K562 (cell line): ENCODE results near the gene CSMD2. TPM values are rescaled to one million over a fixed set of nuclear protein-coding genes. Genes with fewer than 3 reads are reported as not detected.

Experiments
- ATAC-seq: fragments of 200-7000 bp; cut with Tn5 transposase; 3 replicates; pipeline ENCODE4 v1.9.1; 2020; ENCODE audit warnings: moderate library complexity
- BruUV-seq: library from RNA; stranded (reverse); fragments of 400-500 nt; replicated peaks from 2 replicates; lab custom pipeline; 2021; lab: Mats Ljungman, UMichigan
- CTCF ChIA-PET: fragments of 300-600 bp; formaldehyde crosslinking; extraction: SDS; loops from one replicate; lab custom pipeline; 2021; ENCODE audit warnings: low intra/inter-chr PET ratio; lab: Yijun Ruan, JAX
- POLR2A ChIA-PET: fragments of 300-600, 350-650 bp; sonication (Branson Sonifier 250); formaldehyde crosslinking; extraction: SDS; loops from one replicate; lab custom pipeline; 2021; ENCODE audit warnings: antibody characterized with exemption, inconsistent platforms; lab: Yijun Ruan, JAX
- DNase-seq, 4 experiments: peaks; one replicate each; pipeline versions ENCODE4 v3.0.0 to v3.0.0-alpha.2; 2011 to 2018; ENCODE audit warnings: low spot score in 3 of 4, mixed read lengths in 3 of 4; ENCODE audit errors: extremely low read depth in 1 of 4
- FAIRE-seq: peaks from 2 replicates; lab custom pipeline; 2011; peaks lifted over from hg19 to GRCh38; lab: Jason Lieb, UNC
- H2AFZ ChIP-seq: 2 replicates; pipeline ENCODE4 v1.6.0; 2011; ENCODE audit warnings: low read depth, low read length, control low read depth, inconsistent platforms
- H3K27ac ChIP-seq: fragments of 200-600 bp; 3 replicates; pipeline ENCODE4 v1.8.0; 2011; ENCODE audit warnings: low read depth, mild to moderate bottlenecking, control low read depth, inconsistent platforms, low read length, moderate library complexity, mixed read lengths; ENCODE audit errors: extremely low read depth
- H3K27me3 ChIP-seq, 2 experiments: fragments of 300-600 bp in 1 of 2; 2 replicates in 1 of 2; 3 replicates in 1 of 2; pipeline versions ENCODE4 v1.6.0 to v1.8.0; 2011; ENCODE audit warnings: inconsistent platforms in 2 of 2, low read length in 2 of 2, mild to moderate bottlenecking in 1 of 2, mixed read lengths in 1 of 2, moderate library complexity in 1 of 2; ENCODE audit not compliant: control insufficient read depth in 2 of 2, insufficient read depth in 2 of 2
- H3K36me3 ChIP-seq: fragments of 300-600 bp; 3 replicates; pipeline ENCODE4 v1.8.0; 2011; ENCODE audit warnings: mild to moderate bottlenecking, low read length, inconsistent platforms; ENCODE audit not compliant: control insufficient read depth, insufficient read depth
- H3K4me1 ChIP-seq, 2 experiments: fragments of 200-600 bp in 1 of 2; replicated peaks in 1 of 2; 2 replicates in 1 of 2; 3 replicates in 1 of 2; pipeline versions ENCODE4 v1.5.1 to v1.8.0; 2011; ENCODE audit warnings: inconsistent platforms in 2 of 2, low read length in 2 of 2, mild to moderate bottlenecking in 1 of 2, mixed read lengths in 1 of 2, moderate library complexity in 1 of 2; ENCODE audit not compliant: control insufficient read depth in 2 of 2, insufficient read depth in 2 of 2
- H3K4me2 ChIP-seq: 2 replicates; pipeline ENCODE4 v1.6.1; 2011; ENCODE audit warnings: low read length, control low read depth, inconsistent platforms, mixed read lengths; ENCODE audit not compliant: insufficient read depth
- H3K4me3 ChIP-seq: fragments of 200-600 bp; sonication (generic), shearing (Covaris generic); 2 replicates; pipeline ENCODE4 v1.5.1; 2016; ENCODE audit warnings: control low read depth, inconsistent platforms
- H3K79me2 ChIP-seq: fragments of 200-600 bp; 3 replicates; pipeline ENCODE4 v1.8.0; 2011; ENCODE audit warnings: low read length, inconsistent platforms; ENCODE audit not compliant: control insufficient read depth, insufficient read depth
- H3K9ac ChIP-seq, 2 experiments: 2 replicates each; pipeline versions ENCODE4 v1.6.0 to v1.6.1; 2011; ENCODE audit warnings: low read depth in 2 of 2, low read length in 2 of 2, control low read depth in 1 of 2, inconsistent platforms in 1 of 2, mild to moderate bottlenecking in 1 of 2, mixed read lengths in 1 of 2; ENCODE audit not compliant: insufficient read depth in 1 of 2
- H3K9me1 ChIP-seq: one replicate; pipeline ENCODE4 v1.6.0; 2011; ENCODE audit warnings: inconsistent platforms, mild to moderate bottlenecking, low read length, moderate library complexity; ENCODE audit not compliant: control insufficient read depth, insufficient read depth
- H3K9me3 ChIP-seq: replicated peaks from 2 replicates; pipeline ENCODE4 v1.5.1; 2011; ENCODE audit warnings: low read depth, low read length, inconsistent platforms; ENCODE audit not compliant: control insufficient read depth, insufficient read depth
- H4K20me1 ChIP-seq: replicated peaks from 2 replicates; pipeline ENCODE4 v1.6.1; 2011; ENCODE audit warnings: low read length, inconsistent platforms, mixed read lengths; ENCODE audit not compliant: control insufficient read depth, insufficient read depth
- ATF4 ChIP-seq: fragments of 450-650 bp; formaldehyde crosslinking; IDR thresholded peaks from 2 replicates; pipeline ENCODE4 v1.4.0; 2022; ENCODE audit warnings: mild to moderate bottlenecking, moderate library complexity
- BRCA1 ChIP-seq, 2 experiments: fragments of 450-650 bp in 1 of 2; sonication (generic) in 1 of 2; formaldehyde crosslinking in 1 of 2; IDR thresholded peaks; 2 replicates each; pipeline versions ENCODE4 v1.5.0 to v1.6.1; 2017 to 2020; ENCODE audit warnings: mild to moderate bottlenecking in 1 of 2, missing genetic modification reagents in 1 of 2
- ESRRA ChIP-seq: fragments of 450-650 bp; IDR thresholded peaks from 2 replicates; pipeline ENCODE4 v1.6.1; 2014; ENCODE audit warnings: low read depth, mild to moderate bottlenecking, moderate library complexity, borderline replicate concordance
- HDAC6 ChIP-seq: IDR thresholded peaks from 2 replicates; pipeline ENCODE4 v1.6.1; 2012; ENCODE audit warnings: low read depth, mild to moderate bottlenecking, control low read depth, inconsistent platforms, low read length, moderate library complexity
- KLF6 ChIP-seq: fragments of 250-450 bp; sonication (Bioruptor Pico); IDR thresholded peaks from 2 replicates; pipeline ENCODE4 v1.4.0; 2020; ENCODE audit warnings: mild to moderate bottlenecking, moderate library complexity, borderline replicate concordance
- MIER1 ChIP-seq: fragments of 450-650 bp; IDR thresholded peaks from 2 replicates; pipeline ENCODE4 v1.6.1; 2016; ENCODE audit warnings: antibody characterized with exemption, mild to moderate bottlenecking, low read depth
- SMAD4 ChIP-seq: fragments of 250-450 bp; sonication (Bioruptor Pico); conservative IDR thresholded peaks from 2 replicates; pipeline ENCODE4 v1.8.0; 2021; ENCODE audit warnings: inconsistent platforms, mild to moderate bottlenecking, moderate library complexity
- SMARCB1 ChIP-seq: IDR thresholded peaks from 2 replicates; pipeline ENCODE4 v1.6.1; 2011; ENCODE audit warnings: improper control_type of control experiment, low read depth; ENCODE audit not compliant: insufficient read length
- TFE3 ChIP-seq: fragments of 450-650 bp; formaldehyde crosslinking; IDR thresholded peaks from 2 replicates; pipeline ENCODE4 v1.4.0; 2020; ENCODE audit warnings: mild to moderate bottlenecking, mixed read lengths
- ZBTB49 ChIP-seq: sonication (generic); formaldehyde crosslinking; IDR thresholded peaks from 2 replicates; pipeline ENCODE4 v1.8.0; 2022; ENCODE audit warnings: missing genetic modification reagents, mild to moderate bottlenecking, borderline replicate concordance
- ZFP30 ChIP-seq: fragments of 250-450 bp; sonication (Bioruptor Pico); IDR thresholded peaks from 2 replicates; pipeline ENCODE4 v1.8.0; 2022; ENCODE audit warnings: moderate library complexity, mild to moderate bottlenecking, inconsistent platforms, borderline replicate concordance
- ZNF146 ChIP-seq: IDR thresholded peaks from one replicate; pipeline ENCODE4 v1.6.1; 2018; ENCODE audit warnings: missing compliant biosample characterization; ENCODE audit not compliant: unreplicated experiment
- ZNF277 ChIP-seq: fragments of 250-450 bp; sonication (Bioruptor Pico); IDR thresholded peaks from 2 replicates; pipeline ENCODE4 v1.8.0; 2022; ENCODE audit warnings: inconsistent platforms, mild to moderate bottlenecking, moderate library complexity, borderline replicate concordance
- ZNF696 ChIP-seq: fragments of 250-450 bp; sonication (Bioruptor Pico); conservative IDR thresholded peaks from 2 replicates; pipeline ENCODE4 v1.4.0; 2020; ENCODE audit warnings: mild to moderate bottlenecking, moderate library complexity
- ZNF77 ChIP-seq: fragments of 250-450 bp; sonication (Bioruptor Pico); IDR thresholded peaks from 2 replicates; pipeline ENCODE4 v1.5.0; 2020
- WGBS: fragments of 100-300 bp; shearing (Covaris generic); methylation state at CpG from one replicate; pipeline ENCODE4 v1.1.6; 2016; ENCODE audit warnings: low coverage, mixed read lengths; ENCODE audit not compliant: insufficient coverage; ENCODE audit errors: missing lambda C conversion rate; 5-methylcytosine and 5-hydroxymethylcytosine counted together
- in situ Hi-C: fragments of 300-500 bp; cut with MboI; formaldehyde crosslinking; loops from 4 replicates; pipeline ENCODE4 v1.15.0; 2018; ENCODE audit warnings: inconsistent platforms, mixed read lengths
- intact Hi-C: fragments of 100-400 bp; cut with micrococcal nuclease; formaldehyde crosslinking; loops from 2 replicates; pipeline ENCODE4 v1.14.2; 2022
- polyA plus RNA-seq, 8 experiments: library from polyadenylated mRNA; depleted of rRNA in 4 of 8; stranded (reverse) in 5 of 8; unstranded in 3 of 8; fragments of >200 nt; fragmentation: Nextera tagmentation in 2 of 8; fragmentation: Illumina TruSeq in 1 of 8; extraction: Ambion mirVana in 2 of 8; extraction: Trizol in 1 of 8; gene quantifications; 2 replicates each; pipeline versions ENCODE4 v1.2.1 to v1.2.3, GENCODE V29; 2011 to 2014; ENCODE audit warnings: inconsistent platforms in 1 of 8, missing spikeins in 1 of 8
- total RNA-seq, 7 experiments: library from RNA; depleted of rRNA in 6 of 7; stranded (reverse); fragments of >200 nt in 6 of 7; fragmentation: Illumina TruSeq in 2 of 7; extraction: Trizol in 2 of 7; gene quantifications; 2 replicates each; pipeline versions ENCODE4 v1.2.1 to v1.2.3, GENCODE V29; 2011 to 2021; ENCODE audit warnings: low replicate concordance in 1 of 7

Gene CSMD2
- total and polyA plus RNA-seq, 9 of the 15 experiments (the other 6 are each of a cell fraction or from before 2014, with no cell fraction given) = not detected

- Histone ChIP-seq H3K36me3 (no peaks in the 10 kb centered on the region), H3K9ac (no peak overlapping the region), H2AFZ (no peak overlapping the region), H3K79me2 (no peaks in the 10 kb centered on the region), H3K9me1 (no peaks in the 10 kb centered on the region), H4K20me1 (no peaks in the 10 kb centered on the region; the same call in 1 of the 2 replicates), H3K4me2 (no peak overlapping the region), H3K9me3 (no peaks in the 10 kb centered on the region; the same call in 1 of the 2 replicates), H3K4me3 (no peak overlapping the region), H3K4me1 (no peaks in the 10 kb centered on the region), H3K27me3 (peaks cover 0 to 6% of the 10 kb centered on the region in 2 experiments; a peak in 2 of 5 replicates), H3K27ac (no peak overlapping the region)
- 0% methylated on average over 6 of the region's 6 CpGs for WGBS
- in situ Hi-C loops (no loop called here), intact Hi-C loops (no loop called here)
- FAIRE-seq = no peak
- no peak for DNase-seq
- ChIA-PET POLR2A (interaction anchor here (0.6 to 0.7 kb wide), 2 partner anchors 295 to 1646 kb away, joined by 3 read pairs; no protein-coding TSS in a partner anchor), CTCF (no interaction called here)
- BruUV-seq = no TSS peak
- no peak for ATAC-seq
- TF ChIP-seq ZNF77 (CRISPR knock-in tag) (no peak), BRCA1 (IDR thresholded peaks at IDR 0.05) (no peak), BRCA1 (CRISPR knock-in tag; IDR thresholded peaks at IDR 0.05) (no peak), KLF6 (CRISPR knock-in tag) (no peak), ATF4 (CRISPR knock-in tag) (no peak), ZNF146 (CRISPR knock-in tag) (no peak), ZNF277 (CRISPR knock-in tag) (no peak), HDAC6 (no peak), ZBTB49 (no peak), ZFP30 (CRISPR knock-in tag) (no peak), SMAD4 (CRISPR knock-in tag) (no peak), TFE3 (CRISPR knock-in tag) (no peak), ZNF696 (no peak), ESRRA (no peak), SMARCB1 (no peak), MIER1 (no peak)
Observed at GRCh38 chr1:33822396-33822795, 342.6 kb downstream of the CSMD2 start.
